Measurements from ENCODE around the gene MAP4K4.

Gene MAP4K4

DNA sequence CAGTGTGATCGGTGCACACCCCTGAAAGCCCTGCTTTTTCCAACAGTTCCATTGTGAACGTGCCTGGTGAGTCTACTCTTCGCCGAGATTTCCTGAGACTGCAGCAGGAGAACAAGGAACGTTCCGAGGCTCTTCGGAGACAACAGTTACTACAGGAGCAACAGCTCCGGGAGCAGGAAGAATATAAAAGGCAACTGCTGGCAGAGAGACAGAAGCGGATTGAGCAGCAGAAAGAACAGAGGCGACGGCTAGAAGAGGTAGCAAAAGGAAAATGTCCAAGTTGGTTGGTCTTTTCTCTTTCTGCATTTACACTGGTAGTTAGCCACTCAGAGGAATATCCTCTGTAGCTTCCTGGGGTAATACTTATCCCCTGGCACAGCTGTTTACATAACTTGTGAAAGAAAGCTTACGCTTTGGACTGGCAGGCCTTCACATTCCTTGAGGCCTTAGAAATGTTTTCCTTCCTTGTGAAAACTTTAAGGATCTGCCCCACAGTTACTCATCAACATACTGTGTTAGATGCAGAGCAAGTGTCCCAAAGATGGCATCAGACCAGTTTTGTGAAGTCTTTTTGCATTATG lies 146.6 kb downstream of the MAP4K4 start:
- peak; percentile 88 for DNase-seq

DNA sequence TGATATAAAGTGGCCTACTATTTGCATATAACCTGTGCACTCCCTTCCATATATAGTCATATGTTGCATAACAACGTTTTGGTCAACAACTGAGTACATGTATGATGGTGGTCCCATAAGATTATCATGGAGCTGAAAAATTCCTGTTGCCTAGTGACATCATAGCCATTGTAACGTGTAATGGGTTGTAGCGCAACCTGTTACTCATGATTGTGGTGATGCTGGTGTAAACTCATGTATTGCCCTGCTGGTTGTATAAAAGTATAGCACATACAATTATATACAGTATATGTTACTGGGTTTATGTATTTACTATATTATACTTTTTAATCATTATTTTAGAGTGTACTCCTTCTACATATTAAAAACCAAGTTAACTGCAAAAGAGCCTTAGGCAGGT lies 149.5 kb downstream of the MAP4K4 start:
- no peak for DNase-seq

DNA sequence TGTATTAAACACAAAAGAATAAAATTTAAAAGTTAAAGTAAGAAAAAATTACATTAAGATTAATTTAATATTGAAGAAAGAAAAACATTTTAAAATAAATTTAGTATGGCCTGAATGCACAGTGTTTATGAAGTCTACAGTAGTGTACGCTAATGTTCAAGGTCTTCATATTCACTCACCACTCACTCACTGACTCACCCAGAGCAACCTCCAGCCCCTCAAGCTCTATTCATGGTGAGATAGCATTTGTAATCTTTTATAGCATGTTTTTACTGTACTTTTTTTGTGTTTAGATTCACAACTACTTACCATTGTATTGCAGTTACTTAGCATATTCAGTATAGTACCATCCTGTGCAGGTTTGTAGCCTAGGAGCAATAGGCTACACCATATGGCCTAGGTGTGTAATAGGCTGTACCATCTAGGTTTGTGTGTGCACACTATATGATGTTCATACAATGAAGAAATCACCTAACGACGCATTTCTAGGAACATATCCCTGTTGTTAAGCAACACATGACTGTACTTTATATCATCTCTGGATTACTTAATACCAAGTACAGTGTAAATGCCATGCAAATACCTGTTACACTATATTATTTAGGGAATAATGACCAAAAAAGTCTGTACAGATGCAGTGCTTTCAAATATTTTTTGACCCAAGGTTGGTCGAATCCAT lies 150.3 kb downstream of the MAP4K4 start:
- no peak for DNase-seq

DNA sequence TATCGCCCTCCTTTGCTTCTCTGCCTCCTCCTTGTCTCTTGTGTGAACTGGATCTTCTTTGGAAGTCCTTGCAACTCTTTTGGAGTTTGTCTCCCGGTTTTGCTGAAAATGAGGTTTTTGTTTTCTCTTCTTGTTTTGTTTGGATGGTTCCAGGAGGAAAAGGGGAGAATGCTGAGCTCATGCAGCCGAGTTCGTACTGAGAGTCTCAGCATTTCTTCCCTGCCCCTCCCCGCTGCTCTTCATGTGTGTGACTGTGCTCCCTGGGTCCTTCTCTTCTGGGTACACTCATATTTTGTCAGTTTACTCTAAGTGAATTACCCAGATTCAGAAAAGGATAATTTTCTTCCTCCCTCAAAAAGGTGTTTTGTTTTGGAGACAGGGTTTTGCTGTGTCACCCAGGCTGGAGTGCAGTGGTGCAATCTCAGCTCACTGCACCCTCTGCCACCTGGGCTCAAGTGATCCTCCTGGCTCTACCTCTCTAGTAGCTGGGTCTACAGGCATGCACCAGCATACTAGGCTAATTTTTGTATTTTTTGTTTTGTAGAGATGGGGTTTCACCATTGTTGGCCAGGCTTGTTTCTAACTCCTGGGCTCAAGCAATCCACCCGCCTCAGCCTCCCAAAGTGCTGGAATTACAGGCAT lies 151.4 kb downstream of the MAP4K4 start:
- no peak for DNase-seq

DNA sequence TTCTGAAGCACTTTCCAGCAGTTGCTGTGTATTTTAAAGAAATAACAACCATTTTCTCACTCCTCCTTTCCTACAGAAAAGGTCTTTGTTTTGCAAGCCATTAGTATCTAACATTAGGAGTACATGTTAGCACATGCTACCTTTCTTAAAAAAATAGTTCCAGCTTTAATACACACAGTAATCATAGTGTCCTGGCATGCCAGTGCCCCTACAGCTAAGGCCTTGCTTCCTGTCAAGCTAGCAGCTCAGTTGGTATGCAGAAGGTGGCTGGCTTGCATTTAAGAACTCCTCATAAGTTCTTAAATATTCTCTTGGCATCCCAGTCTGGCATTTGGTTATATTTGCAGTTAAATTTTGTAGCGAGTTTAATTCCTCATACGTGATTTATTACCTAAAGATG lies 152.9 kb downstream of the MAP4K4 start:
- no peak for DNase-seq

DNA sequence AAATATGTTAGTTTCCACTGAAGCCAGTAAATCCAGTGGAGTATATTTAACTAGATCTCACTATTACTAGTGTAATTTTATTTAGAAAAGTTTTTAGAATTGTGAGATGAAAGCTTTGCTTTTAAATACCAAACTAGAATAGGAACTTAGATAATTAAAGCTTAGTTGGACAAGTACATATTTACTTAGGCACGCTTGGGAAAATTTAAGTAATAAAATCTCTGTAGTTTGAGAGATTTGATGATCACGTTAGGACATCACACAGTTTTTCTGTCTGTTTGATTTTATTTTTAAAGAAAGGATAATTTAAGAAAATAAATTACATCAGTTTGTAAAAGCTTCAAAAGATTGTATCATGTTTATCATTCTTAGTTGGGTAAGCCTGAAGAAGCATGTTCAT lies 153.5 kb downstream of the MAP4K4 start:
- no peak for DNase-seq

DNA sequence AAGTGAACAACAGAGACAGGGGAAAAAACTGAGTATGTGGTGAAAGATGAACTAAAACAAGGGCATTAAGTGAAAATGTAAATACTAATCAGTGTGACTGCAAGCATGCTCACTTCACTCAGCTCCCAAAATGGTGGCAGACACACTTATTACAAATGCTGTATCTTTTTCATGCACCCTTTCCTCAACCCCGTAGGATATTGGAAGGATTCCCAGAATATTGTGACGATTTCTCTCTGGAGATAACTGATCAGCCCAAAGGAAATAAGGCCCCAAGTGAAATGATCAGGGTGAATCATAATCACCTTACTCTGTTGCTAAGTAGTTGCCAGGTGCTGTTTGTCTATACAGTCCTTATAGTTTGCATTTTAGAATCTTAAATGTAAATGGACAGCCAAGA lies 155.3 kb downstream of the MAP4K4 start:
- no peak for DNase-seq

DNA sequence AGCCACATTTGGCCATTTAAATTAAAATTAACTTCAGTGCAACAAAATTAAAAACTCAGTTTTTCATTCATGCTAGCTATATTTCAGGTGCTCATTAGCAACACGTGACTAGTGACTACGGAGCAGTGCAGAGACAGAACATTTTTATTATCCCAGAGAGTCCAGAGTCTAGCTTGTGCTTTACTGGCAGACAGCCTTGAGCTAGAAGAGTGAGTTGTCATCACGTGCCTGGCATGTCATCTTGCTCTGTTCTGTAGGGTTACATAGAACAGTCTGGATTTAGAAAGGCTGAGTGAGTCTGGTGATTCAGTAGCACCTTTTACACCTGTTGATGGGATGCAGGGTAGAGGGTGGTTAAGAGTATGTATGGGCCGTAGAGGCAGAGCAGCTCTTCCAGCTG lies 157.4 kb downstream of the MAP4K4 start:
- DNase-seq: no peak

DNA sequence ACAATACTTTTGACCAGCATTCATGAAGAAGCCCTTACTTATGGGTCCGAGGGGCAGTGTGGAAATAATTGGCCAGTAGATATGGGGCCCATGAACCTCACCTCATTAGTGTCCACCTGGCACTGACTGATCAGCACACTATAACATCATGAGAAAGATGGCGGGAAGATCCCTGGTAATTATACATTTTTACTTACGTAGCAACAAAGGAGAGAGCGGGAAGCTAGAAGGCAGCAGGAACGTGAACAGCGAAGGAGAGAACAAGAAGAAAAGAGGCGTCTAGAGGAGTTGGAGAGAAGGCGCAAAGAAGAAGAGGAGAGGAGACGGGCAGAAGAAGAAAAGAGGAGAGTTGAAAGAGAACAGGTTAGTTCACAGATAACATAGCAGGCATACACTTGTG lies 158.3 kb downstream of the MAP4K4 start:
- no peak for DNase-seq

DNA sequence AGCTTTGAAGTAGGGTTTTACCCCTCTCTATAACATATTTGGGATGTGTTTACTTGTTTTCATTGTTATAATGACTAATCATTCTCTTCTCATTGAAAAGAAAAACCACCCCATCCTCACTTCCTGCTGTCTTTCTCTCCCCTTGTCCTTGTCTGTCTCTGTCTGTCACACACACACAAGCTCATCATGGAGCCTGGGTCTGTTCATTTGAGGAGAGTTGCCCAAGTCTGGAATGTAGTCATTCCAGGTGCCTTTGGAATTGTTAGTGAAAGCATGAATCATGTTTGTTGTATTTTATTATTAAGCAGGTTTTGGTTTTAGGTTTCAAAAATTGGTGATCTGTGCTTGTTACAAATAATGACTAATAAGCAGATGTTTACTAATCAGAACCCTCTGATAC lies 160.7 kb downstream of the MAP4K4 start:
- DNase-seq: no peak

DNA sequence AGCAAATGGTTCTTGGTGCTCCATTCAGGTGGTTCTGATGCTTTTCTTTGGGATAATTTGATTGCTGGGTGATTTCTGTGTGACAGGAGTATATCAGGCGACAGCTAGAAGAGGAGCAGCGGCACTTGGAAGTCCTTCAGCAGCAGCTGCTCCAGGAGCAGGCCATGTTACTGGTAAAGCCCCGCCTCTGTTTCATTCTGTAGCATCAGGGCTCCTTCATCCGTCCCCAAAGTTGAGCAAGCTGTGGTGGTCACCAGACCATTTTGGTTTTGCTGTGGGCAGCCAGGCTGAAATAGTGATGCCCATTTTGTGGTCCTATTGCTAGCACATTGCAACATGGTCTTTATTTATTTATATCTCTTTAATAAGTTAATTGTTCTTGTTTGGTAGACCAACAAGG lies 161.4 kb downstream of the MAP4K4 start:
- no peak for DNase-seq

DNA sequence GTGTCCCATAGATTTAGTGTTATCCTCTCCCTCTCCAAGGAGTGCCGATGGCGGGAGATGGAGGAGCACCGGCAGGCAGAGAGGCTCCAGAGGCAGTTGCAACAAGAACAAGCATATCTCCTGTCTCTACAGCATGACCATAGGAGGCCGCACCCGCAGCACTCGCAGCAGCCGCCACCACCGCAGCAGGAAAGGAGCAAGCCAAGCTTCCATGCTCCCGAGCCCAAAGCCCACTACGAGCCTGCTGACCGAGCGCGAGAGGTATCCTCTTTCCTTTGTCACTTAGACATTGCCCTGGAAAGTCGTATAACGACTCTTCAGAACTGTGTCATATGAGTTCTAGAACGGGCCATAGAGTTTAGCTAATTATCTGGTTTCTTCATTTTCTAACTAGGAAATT lies 162.1 kb downstream of the MAP4K4 start:
- DNase-seq: no peak

DNA sequence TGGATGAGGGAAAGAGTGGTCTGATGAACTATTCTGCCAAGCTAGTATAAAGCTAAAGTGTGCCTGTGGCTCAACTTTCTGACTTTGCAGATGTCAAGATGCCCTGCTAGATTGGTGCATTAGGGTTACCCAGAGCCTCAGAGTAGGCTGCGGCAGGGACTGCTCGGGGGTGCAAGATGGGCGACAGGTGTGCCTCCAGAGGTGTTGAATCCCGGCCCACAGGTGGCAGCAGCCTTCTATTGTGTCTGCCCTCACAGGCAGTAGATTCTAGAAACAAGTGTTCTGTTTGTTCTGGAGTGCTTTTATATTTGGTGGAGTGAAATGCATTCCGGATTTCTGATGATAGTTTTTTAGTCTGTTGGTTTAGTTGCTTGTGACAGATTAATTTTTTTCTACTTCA lies 162.7 kb downstream of the MAP4K4 start:
- no peak for DNase-seq

DNA sequence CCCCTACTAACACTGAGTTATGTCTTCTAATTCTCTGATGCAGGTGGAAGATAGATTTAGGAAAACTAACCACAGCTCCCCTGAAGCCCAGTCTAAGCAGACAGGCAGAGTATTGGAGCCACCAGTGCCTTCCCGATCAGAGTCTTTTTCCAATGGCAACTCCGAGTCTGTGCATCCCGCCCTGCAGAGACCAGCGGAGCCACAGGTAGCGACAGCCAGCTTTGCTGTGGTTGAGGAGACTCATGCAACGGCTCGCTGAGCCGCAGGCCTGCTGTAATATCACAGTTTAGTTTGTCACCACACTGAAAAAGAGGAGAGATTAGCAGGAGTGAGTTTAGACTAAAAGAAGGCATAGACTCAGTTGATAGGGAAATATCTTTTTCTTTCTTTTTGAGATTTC lies 163.3 kb downstream of the MAP4K4 start:
- DNase-seq: no peak

DNA sequence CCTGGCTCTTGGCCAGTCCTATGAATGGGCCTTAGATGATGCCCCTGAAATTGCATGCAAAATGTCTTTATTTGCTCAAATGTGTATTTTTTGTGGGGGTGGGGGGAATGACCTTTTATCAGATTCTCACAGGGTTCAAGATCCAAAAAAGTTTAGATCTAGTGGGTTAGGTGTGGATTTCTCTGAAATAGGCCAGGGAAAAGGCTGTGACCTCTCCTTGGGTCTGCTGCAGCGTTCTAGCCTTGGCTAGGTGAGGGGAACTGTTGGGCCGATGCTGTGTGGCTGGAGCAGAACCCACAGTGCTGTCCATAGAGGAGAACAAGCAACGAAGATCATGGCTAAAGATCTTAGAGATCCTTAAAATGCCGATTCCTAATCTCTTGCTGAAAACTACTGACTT lies 163.9 kb downstream of the MAP4K4 start:
- no peak for DNase-seq

DNA sequence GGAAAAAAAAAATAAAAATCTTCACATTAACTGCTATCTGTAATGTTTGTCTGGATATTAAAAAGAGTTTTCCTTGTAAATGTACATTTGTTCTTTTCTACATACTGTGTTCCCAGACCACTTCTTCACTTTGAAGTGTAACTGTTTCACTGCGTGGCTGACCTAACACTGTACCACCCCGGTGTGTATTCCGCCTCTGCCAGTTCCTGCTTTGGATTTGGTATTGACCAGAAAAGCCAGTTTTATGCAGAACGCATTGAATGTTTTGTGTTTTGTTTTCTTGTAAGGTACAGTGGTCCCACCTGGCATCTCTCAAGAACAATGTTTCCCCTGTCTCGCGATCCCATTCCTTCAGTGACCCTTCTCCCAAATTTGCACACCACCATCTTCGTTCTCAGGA lies 166.0 kb downstream of the MAP4K4 start:
- no peak for DNase-seq

DNA sequence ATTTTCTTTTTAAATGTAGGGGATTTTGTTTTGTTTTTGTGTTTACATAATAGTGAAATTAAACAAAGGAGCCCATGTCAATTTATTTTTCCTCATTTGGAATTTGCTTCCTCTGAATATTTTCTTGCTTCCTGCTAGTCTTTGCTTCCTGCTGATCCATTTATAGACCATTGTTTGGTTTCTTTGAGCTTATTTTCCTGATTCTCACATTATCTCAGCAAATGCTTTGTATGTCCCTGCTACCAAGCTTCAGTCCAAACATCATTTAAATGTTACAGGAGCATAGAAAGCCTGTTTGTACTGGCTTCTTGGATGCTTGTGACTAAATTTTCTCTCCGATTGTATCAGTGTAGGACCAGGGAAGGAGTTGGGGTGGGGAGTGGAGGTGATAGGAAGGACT lies 166.9 kb downstream of the MAP4K4 start:
- DNase-seq: no peak

DNA sequence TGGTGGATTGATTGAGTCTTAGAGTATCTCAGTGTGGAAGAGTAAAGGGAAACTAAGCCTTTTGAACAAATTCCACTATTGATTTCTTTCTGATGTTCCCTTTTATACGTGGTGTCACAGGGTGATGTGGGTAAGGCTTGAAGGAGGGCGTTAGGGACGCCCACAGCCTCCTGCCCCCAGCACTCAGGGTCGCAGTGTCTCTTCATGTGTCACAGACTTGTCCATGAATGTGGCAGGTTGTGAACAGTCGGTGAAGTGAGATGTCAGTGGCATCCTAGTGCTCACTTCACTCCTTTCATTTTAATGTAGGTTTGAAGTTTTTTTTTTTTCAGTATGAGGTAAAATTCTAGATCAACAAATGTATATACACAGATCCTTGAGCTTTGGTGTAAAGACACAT lies 171.0 kb downstream of the MAP4K4 start:
- DNase-seq: no peak

DNA sequence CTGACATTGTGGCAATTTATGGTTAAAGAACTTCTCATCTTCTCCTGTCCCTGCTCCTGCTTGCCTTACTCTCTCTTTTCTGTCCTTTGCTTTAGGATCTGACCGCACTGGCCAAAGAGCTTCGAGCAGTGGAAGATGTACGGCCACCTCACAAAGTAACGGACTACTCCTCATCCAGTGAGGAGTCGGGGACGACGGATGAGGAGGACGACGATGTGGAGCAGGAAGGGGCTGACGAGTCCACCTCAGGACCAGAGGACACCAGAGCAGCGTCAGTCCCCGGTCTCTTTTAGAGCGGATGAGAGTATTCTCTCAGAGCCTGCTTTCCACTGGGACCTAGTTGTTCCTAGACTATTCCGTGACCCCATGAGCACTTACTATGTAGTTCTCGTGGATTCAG lies 172.0 kb downstream of the MAP4K4 start:
- no peak for DNase-seq

DNA sequence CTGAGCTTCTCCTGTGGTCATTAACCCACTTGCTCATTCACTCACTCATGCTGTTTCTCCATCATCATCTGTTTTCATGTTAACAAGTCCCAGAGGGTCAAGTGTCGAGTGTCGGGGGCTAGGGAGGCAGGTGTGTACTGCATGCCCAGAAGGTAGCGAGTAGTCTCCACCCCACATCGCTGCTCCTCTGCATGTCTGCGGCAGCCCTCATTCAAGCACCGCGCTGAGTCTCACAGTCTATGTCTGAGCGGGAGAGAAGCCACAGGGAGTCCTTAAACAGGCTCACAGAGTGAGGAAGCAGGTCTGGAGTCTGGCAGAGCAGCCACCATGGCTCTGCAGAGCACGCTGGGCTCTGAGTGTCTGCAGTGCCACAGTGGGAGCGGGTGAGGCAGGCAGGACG lies 172.9 kb downstream of the MAP4K4 start:
- no peak for DNase-seq

DNA sequence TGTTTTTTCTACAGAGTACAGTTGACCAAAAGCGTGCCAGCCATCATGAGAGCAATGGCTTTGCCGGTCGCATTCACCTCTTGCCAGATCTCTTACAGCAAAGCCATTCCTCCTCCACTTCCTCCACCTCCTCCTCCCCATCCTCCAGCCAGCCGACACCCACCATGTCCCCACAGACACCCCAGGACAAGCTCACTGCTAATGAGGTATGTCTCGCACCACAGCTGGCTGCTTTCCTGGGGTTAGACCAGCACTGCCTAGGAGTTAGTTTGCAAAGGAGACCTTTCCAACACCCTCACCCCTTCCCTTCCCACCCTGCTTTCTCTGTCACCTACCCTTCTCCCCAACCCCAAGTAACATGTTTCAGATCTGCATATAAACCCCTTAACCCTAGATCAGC lies 174.0 kb downstream of the MAP4K4 start:
- DNase-seq: no peak

DNA sequence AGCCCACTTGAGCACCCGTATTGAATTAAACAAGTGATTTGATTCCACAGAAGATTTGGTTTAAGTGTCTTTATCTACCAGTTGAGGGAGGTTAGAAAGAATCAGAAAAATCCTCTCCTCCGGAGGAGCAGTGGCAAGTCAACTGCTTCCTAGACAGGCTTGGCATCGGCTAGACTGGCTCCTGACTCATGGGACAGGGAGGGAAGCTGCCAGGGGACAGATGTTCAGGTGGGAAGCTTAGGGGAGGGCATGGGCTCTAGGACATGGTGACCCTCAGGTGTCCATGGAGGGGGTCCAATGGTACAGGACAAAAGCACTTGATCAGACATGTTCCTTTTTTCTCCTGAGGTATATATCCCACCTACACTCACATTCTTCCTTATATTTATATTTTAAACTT lies 175.0 kb downstream of the MAP4K4 start:
- DNase-seq: no peak

DNA sequence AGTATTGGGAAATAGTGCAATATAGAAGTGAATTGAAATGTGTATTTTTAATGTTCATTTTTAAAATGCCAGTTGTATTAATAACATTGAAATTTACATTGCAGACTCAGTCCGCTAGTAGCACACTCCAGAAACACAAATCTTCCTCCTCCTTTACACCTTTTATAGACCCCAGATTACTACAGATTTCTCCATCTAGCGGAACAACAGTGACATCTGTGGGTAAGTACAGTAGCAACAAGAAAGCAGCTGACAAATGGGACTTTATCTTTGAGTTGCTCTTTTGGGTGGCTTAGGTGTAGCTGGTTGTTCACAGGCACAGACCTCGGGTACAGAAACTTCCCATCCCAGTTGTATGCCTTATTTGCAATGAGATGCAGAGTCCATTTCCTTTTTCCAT lies 176.0 kb downstream of the MAP4K4 start:
- peak; percentile 24 for DNase-seq

DNA sequence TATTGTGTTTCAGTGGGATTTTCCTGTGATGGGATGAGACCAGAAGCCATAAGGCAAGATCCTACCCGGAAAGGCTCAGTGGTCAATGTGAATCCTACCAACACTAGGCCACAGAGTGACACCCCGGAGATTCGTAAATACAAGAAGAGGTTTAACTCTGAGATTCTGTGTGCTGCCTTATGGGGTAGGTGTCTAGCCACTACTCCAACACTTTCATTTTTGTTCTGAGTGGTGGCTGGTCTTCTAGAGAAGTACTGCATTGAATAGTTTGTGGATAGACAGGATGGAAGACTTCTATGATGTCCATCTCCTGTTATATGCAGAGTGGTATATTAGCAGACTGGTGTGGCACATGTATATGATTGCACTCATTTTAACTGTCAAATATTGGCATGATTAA lies 176.6 kb downstream of the MAP4K4 start:
- DNase-seq: no peak

DNA sequence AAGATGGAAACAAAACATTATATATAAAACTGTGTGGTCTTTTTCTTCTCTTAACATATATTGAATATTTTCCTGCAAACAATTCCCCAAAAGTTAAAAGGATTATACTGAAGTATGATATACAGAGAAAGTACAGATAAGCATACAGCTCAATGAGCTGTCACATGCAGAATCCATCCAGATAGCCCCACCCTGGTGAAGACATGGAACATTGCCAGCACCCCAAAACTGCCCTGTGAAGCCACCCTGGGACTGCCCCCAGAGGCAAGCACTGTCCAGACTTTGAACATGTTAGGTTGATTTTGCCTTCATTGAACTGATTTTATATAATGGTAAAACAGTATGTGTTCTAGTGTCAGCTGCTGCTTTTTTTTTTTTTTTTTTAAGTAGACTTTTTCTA lies 182.0 kb downstream of the MAP4K4 start:
- DNase-seq: no peak
